Fibroblast of lung (primary cell): Measurements from ENCODE around the gene OSBP2. TPM values are rescaled to one million over a fixed set of nuclear protein-coding genes. Genes with fewer than 3 reads are reported as not detected.

Source experiments
- DNase-seq, 2 donors: peaks; one replicate each; pipeline versions ENCODE4 v3.0.0 to v3.0.0-alpha.2; 2010; ENCODE audit warnings: low read depth in 2 of 2
- H2AFZ ChIP-seq: 2 replicates; pipeline ENCODE4 v1.5.1; 2012; ENCODE audit warnings: low read length, control low read depth, inconsistent platforms
- H3K27ac ChIP-seq: 2 replicates; pipeline ENCODE4 v1.5.1; 2011; ENCODE audit warnings: low read length, control low read depth; ENCODE audit not compliant: insufficient read depth
- H3K27me3 ChIP-seq: 2 replicates; pipeline ENCODE4 v1.5.1; 2011; ENCODE audit warnings: mild to moderate bottlenecking, low read length; ENCODE audit not compliant: control insufficient read depth, insufficient read depth
- H3K36me3 ChIP-seq: 2 replicates; pipeline ENCODE4 v1.5.1; 2011; ENCODE audit warnings: low read length; ENCODE audit not compliant: control insufficient read depth, insufficient read depth
- H3K4me1 ChIP-seq: 2 replicates; pipeline ENCODE4 v1.5.1; 2011; ENCODE audit warnings: low read length; ENCODE audit not compliant: control insufficient read depth, insufficient read depth; ENCODE audit errors: extremely low read depth
- H3K4me2 ChIP-seq: 2 replicates; pipeline ENCODE4 v1.5.1; 2011; ENCODE audit warnings: low read length, control low read depth; ENCODE audit not compliant: insufficient read depth; ENCODE audit errors: extremely low read depth
- H3K4me3 ChIP-seq, 4 experiments: fragments of 200-600 bp in 1 of 4; sonication (generic) in 1 of 4; replicated peaks in 1 of 4; 2 replicates each; pipeline ENCODE4 v1.5.1; 2011 to 2016; ENCODE audit warnings: low read length in 4 of 4, low read depth in 3 of 4, mild to moderate bottlenecking in 3 of 4, control low read depth in 2 of 4, inconsistent platforms in 1 of 4, mixed read lengths in 1 of 4; ENCODE audit not compliant: insufficient read depth in 1 of 4; ENCODE audit errors: control extremely low read depth in 1 of 4
- H3K79me2 ChIP-seq: 2 replicates; pipeline ENCODE4 v1.5.1; 2012; ENCODE audit warnings: mild to moderate bottlenecking, low read length, inconsistent platforms; ENCODE audit not compliant: control insufficient read depth, insufficient read depth
- H3K9ac ChIP-seq: 2 replicates; pipeline ENCODE4 v1.5.1; 2011; ENCODE audit warnings: mild to moderate bottlenecking, low read length, control low read depth; ENCODE audit not compliant: insufficient read depth
- H3K9me3 ChIP-seq: 2 replicates; pipeline ENCODE4 v1.5.1; 2012; ENCODE audit warnings: low read depth, low read length; ENCODE audit not compliant: control insufficient read depth, insufficient read depth
- H4K20me1 ChIP-seq: 2 replicates; pipeline ENCODE4 v1.5.1; 2011; ENCODE audit warnings: low read length; ENCODE audit not compliant: control insufficient read depth, insufficient read depth; ENCODE audit errors: extremely low read depth
- EZH2 ChIP-seq: IDR thresholded peaks from 2 replicates; pipeline ENCODE4 v1.5.1; 2012; ENCODE audit warnings: low read length, control low read depth, mild to moderate bottlenecking; ENCODE audit errors: missing control alignments
- polyA plus RNA-seq, 2 donors: library from polyadenylated mRNA; depleted of rRNA in 1 of 2; stranded (reverse) in 1 of 2; unstranded in 1 of 2; fragments of >200 nt; gene quantifications; 2 replicates each; pipeline ENCODE4 v1.2.1, GENCODE V29; 2011 to 2012; ENCODE audit warnings: missing spikeins in 1 of 2
- total RNA-seq: library from RNA; depleted of rRNA; stranded (reverse); fragments of >200 nt; gene quantifications from 2 replicates; pipeline ENCODE4 v1.2.1, GENCODE V29; 2014
- TF ChIP-seq, protein P1 (sequence below), 2 donors: IDR thresholded peaks in 1 of 2; conservative IDR thresholded peaks in 1 of 2; 1 replicate in 1 of 2; 2 replicates in 1 of 2; pipeline ENCODE4 v1.5.1; 2011 to 2012; ENCODE audit warnings: low read length in 2 of 2, control low read depth in 1 of 2, inconsistent platforms in 1 of 2, low read depth in 1 of 2, mild to moderate bottlenecking in 1 of 2

Gene OSBP2
- total and polyA plus RNA-seq, 2 donors (not counting 1 experiment from before 2014, with no cell fraction given), result 0.40 to 3.8 TPM

DNA sequence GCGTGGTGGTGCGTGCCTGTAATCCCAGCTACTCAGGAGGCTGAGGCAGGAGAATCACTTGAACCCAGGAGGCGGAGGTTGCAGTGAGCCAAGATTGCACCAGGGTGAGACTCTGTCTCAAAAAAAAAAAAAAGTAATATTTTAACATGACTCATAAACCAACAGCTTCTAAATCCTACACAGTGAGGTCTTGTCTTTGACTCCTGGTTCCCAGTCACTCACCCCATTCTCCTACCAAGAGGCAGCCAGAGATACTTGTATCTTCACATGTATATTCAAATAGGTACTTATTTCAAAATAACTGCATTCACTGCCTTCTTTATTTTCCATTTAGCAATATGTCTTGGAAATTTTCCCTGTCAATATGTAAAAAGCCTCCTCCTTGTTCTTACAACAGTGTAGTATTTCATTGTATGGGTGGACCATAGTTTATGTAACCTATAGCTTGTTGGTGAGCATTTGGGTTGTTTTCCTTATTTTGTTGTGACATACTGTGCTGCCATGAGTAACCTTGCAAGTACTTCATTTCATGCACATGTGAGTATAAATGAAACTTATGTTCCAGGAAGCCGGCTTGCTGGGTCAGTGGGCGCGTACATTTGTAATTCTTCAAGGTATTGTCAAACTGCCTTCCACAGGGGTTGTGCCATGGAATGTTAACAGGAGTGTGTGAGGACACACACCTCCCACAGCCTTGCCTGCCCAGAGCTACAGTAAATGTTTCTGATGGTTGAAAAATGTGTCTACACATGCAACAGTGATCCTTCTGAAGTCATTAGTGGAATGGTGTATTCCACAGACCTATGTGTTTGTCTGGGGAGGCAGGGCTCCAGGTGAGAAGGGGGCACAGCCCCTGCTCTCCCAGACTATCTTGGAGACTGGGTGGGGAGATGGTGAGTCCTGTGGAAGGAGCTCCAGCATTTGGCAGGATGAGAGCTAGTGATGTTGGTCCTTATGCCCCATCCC, 47.9 kb downstream of the OSBP2 start:
- Histone ChIP-seq H3K4me3 (no peak overlapping the region), H3K79me2 (no peaks in the 10 kb centered on the region), H3K9ac (no peak overlapping the region), H3K27me3 (no peaks in the 10 kb centered on the region), H3K4me1 (no peaks in the 10 kb centered on the region), H3K36me3 (no peaks in the 10 kb centered on the region), H3K27ac (no peak overlapping the region), H3K9me3 (no peaks in the 10 kb centered on the region), H2AFZ (no peak overlapping the region), H3K4me2 (no peak overlapping the region), H4K20me1 (no peaks in the 10 kb centered on the region)
- TF ChIP-seq EZH2, result no peak
- TF ChIP-seq, protein P1, sequence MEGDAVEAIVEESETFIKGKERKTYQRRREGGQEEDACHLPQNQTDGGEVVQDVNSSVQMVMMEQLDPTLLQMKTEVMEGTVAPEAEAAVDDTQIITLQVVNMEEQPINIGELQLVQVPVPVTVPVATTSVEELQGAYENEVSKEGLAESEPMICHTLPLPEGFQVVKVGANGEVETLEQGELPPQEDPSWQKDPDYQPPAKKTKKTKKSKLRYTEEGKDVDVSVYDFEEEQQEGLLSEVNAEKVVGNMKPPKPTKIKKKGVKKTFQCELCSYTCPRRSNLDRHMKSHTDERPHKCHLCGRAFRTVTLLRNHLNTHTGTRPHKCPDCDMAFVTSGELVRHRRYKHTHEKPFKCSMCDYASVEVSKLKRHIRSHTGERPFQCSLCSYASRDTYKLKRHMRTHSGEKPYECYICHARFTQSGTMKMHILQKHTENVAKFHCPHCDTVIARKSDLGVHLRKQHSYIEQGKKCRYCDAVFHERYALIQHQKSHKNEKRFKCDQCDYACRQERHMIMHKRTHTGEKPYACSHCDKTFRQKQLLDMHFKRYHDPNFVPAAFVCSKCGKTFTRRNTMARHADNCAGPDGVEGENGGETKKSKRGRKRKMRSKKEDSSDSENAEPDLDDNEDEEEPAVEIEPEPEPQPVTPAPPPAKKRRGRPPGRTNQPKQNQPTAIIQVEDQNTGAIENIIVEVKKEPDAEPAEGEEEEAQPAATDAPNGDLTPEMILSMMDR (conservative IDR thresholded peaks at IDR 0.05 in 1 of 2, IDR thresholded peaks at IDR 0.05 in 1 of 2; ENCODE audit: low read depth in 1 of 2, low read length in 2 of 2), result no peak
- peak; percentile 30 to 35 for DNase-seq

DNA sequence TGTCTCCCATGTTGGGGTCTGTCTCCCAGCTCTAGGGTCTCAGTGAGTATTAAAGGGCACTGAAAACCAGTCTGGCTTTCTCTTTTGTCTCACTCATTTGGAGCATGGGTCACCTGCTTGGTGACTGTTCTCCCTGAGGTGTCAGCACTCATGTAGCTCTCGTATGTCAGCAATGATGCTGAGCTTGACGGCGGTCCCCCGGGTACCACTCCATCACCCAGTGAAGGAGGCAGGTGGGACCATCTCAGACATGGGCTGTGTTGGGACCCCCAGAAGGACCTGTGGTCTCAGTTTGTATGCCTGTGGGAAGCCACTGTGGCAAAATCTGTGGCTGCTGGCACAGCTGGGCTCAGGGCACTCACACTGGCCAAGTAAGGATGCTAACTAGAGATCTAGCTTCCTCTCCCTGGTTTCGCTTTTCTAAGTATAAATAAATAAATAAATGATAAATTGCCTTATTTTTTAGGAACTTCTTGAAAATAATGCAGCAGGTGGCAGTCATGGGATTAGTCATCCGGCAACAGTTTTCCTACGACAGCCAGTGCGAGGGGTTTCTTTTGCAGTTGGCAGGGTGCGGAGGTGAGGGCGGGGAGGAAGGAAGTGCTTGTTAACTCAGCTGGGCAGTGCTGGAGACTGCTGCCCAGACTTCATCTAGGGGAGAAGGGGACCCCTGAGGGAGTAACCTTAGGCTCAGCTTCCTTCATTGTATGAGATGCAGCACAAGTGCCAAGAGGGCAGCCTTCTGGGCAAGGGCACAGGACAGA, 48.8 kb downstream of the OSBP2 start:
- H3K27ac ChIP-seq, result no peak overlapping the region
- no peaks in the 10 kb centered on the region for H4K20me1 ChIP-seq
- no peaks in the 10 kb centered on the region for H3K27me3 ChIP-seq
- H2AFZ ChIP-seq, result no peak overlapping the region
- no peaks in the 10 kb centered on the region for H3K79me2 ChIP-seq
- no peak overlapping the region for H3K4me2 ChIP-seq
- TF ChIP-seq EZH2, result no peak
- TF ChIP-seq, protein P1 (conservative IDR thresholded peaks at IDR 0.05 in 1 of 2, IDR thresholded peaks at IDR 0.05 in 1 of 2; ENCODE audit: low read depth in 1 of 2, low read length in 2 of 2), result no peak
- H3K4me1 ChIP-seq, result no peaks in the 10 kb centered on the region
- DNase-seq, result no peak
- H3K9me3 ChIP-seq, result no peaks in the 10 kb centered on the region
- H3K9ac ChIP-seq, result no peak overlapping the region
- H3K36me3 ChIP-seq, result no peaks in the 10 kb centered on the region
- H3K4me3 ChIP-seq, result no peak overlapping the region

DNA sequence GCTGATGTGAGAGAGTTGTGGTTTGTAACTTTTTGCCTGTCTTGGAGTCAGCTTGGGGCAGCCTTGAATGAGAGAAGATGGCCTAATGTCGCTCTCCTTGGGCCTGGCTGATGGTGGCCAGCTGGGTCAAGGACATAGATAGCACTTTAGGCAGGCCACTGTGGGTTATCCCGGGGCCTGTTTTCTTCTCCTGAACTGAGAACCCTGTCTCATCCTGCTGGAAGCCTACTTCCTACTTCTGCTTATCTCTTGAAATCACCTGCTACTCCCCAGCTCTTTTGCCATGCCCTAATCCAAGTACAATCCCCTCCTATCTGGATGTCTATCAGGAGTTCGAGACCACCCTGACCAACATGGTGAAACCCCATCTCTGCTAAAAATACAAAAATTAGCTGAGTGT, 49.5 kb downstream of the OSBP2 start:
- no peak overlapping the region for H3K27ac ChIP-seq
- H3K9me3 ChIP-seq, result no peaks in the 10 kb centered on the region
- no peak for DNase-seq
- no peaks in the 10 kb centered on the region for H3K4me1 ChIP-seq
- no peak overlapping the region for H3K4me3 ChIP-seq
- H2AFZ ChIP-seq, result no peak overlapping the region
- H3K27me3 ChIP-seq, result no peaks in the 10 kb centered on the region
- no peaks in the 10 kb centered on the region for H4K20me1 ChIP-seq
- H3K79me2 ChIP-seq, result no peaks in the 10 kb centered on the region
- H3K36me3 ChIP-seq, result no peaks in the 10 kb centered on the region
- no peak overlapping the region for H3K4me2 ChIP-seq
- TF ChIP-seq EZH2, result no peak
- TF ChIP-seq, protein P1 (conservative IDR thresholded peaks at IDR 0.05 in 1 of 2, IDR thresholded peaks at IDR 0.05 in 1 of 2; ENCODE audit: low read depth in 1 of 2, low read length in 2 of 2), result no peak
- no peak overlapping the region for H3K9ac ChIP-seq
